HG03064 (cell line): Measurements from ENCODE around the gene MCIDAS.
A peak's percentile ranks its signal among the peaks of the same experiment; 100 is the strongest.

Source experiments
- ATAC-seq: cut with Tn5 transposase; IDR thresholded peaks from one replicate; pipeline ENCODE4 v1.9.1; 2021; ENCODE audit warnings: low read depth; ENCODE audit not compliant: unreplicated experiment

MCIDAS gene

GRCh38 chr5:55222985-55223811, 3.9 kb downstream of the MCIDAS start:
- ATAC-seq = no peak

DNA sequence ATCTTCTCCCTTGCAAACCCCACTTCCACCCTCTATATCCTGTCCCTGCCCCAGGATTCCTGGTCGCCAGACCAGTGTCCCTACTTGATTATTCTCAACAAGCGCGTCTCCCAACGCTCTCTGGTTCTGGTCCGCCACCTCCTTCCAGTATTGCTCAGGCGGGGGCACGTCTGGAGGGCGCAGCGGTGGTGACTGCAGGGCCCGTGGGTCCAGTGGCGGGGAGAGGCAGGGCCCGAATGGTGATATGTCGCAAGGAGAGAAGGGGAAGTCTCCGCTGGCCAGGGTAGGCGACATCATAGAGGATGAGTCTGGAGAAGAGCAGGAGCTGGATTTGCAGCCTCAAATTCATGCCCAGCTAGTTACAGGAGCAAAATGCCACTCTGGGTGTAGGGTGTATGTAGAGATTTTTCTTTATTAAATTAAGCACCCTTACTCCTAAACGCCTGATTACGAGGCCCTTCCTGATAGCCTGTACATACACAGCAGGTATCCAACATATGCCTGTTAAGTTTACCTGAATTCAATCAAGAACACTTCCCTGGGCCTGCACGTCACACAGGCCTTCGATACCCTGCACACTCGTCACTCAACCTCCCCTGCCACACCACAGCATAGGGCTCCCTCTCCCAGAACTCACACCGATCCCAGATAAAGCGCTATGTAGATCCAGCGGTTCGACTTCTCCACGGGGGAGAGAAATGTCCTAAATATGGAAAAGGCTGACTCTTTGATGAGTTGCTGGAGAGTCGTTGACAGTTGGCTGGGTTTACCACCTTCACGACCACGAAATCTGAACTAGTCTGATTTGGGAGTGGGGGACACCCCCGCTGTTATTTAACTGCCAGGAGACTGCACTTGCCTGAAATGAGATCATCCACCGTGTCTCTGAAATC, 4.8 kb downstream of the MCIDAS start:
- ATAC-seq = no peak

GRCh38 chr5:55220433-55221185, 6.5 kb downstream of the MCIDAS start:
- no peak for ATAC-seq

- no peak for ATAC-seq
Measured at GRCh38 chr5:55219770-55220169, 7.3 kb downstream of the MCIDAS start.

DNA sequence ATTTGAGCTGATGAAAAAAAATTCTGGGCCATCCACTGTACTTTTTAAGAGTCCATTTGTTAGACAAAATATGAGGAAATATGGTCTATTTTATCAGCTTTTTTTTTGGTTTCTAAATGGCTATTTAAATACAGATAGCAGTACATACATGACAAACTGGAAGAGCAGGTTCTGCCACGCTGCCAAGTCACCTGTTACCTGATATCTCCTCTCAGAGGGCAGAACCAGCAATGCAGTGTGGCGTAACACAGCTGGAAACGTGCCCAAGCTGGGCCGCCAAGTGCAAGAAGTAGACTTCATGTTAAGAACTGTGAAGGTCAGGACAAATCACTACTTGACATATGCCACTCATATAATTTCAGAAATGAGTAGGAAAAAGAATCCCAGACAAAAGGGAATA, 8.1 kb downstream of the MCIDAS start:
- no peak for ATAC-seq

- no peak for ATAC-seq
Measured at GRCh38 chr5:55211184-55211874, 15.8 kb downstream of the MCIDAS start.

DNA sequence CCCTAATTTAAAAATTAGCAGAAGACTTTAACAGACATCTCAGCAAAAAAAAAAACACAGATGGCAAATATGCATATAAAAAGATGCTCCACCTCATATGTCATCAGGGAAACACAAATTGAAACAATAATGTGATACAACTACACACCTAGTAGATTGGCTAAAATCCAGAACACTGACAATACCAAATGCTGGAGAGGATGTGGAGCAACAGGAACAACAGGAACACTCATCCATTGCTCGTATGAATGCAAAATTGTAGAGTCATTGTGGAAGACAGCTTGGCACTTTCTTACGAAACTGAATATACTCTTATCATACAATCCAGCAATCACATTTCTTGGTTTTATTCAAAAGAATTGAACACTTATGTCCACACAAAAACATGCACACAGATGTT, 22.1 kb downstream of the MCIDAS start:
- ATAC-seq = no peak

DNA sequence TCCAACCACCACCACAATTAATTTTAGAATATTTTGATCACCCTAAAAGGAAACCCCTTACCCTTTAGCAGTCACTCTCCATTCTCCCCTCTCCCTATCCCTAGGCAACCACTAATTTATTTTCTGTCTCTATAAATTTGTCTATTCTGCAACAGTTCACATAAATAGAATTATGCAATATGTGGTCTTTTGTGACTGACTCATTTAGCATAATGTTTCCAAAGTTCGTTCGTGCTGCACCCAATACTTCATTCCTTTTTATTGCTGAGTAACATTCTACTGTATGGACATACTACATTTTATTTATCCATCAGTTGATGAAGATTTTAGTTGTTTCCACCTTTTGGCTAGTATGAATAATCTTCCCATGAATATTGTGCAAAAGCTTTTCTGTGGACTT, 36.0 kb downstream of the MCIDAS start:
- ATAC-seq = no peak

- ATAC-seq = no peak
Measured at GRCh38 chr5:55188656-55189540, 38.2 kb downstream of the MCIDAS start.

DNA sequence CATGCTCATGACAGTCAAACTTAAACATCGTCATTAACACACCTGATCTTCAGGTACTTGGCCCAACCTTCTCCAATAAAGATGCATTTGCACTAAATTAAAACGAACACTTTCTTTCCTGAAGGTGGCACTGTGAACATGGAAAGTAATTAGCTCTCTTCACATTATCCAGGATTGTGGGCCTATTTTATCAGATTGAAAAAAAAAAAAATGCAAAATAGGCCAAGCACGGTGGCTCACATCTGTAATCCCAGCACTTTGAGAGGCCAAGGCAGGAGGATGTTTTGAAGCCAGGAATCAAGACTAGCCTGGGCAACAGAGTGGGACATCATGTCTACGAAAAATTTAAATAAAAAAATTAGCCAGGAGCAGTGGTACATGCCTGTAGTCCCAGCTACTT, 39.7 kb downstream of the MCIDAS start:
- ATAC-seq = no peak

DNA sequence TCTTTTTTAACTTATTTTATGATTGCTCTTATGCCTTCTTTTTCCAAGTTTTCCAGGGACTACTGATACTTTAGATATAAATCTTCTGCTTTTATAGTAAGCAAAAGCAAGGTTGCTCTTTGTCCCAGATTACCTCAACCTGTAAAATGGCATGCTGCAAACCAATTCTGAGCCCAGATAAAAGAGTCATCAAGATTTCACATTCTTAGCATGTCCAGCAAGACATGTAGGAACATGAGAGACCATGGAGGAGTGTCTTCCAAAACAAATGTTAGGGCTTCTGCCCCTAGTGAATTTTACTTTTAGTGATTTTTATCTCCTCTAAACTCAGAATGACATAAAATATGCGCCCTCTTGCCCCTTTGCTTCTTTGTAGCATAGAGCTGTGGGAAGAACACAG, 47.1 kb downstream of the MCIDAS start:
- no peak for ATAC-seq

DNA sequence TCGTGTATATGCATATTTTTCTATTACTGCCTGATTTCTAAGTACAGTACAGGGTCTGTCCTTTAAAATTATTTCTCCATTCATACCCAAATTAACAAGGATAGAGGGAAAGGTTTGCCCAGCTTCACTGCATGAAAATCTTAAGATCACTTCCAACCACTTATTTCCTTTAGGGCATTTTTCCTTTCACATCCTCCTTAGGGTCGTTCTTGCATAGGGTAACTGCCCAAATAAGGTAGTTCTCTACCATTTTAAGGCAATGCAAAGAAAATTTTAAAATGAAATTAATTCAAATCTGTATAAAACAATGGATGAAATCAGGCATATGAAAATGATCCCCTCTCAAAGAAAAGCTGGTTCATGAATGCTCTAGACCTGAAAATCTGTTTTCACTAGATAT, 50.0 kb downstream of the MCIDAS start:
- no peak for ATAC-seq

DNA sequence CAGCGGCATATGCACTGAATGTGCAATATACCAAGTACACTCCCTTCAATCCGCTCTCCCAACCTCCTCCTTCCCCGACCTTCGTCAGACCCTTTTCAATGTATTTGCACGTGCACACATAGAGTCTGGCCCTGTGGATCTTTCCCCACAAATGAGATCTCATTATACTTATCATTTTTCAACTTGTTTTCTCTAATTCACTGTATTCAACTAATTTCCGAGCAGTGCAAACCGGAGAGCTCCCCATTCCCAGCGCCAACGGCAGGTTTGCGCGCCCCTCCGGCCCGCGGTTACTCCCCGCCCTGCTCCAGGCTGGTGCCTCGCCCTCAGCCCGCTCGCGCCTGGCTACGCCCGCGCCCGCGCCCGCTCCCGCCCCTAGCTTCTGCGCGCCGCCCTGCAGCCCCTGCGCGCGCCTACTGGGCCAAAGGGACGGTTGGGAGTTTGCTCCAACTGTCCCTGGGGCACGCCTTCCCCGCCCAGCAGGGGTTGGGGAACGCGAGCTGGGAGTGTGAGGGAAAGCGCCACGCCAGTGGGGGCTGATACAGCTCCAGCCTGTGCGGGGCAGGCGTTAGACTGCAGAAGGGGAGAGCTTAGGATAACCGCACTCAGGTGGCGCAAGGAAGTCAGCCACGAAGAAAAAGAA, 50.8 kb downstream of the MCIDAS start:
- ATAC-seq = no peak

GRCh38 chr5:55175781-55176175, 51.3 kb downstream of the MCIDAS start:
- no peak for ATAC-seq

- ATAC-seq = no peak
Measured at GRCh38 chr5:55173687-55174230, 53.4 kb downstream of the MCIDAS start.

- ATAC-seq = peak; percentile 90
Measured at GRCh38 chr5:55172937-55173686, 54.0 kb downstream of the MCIDAS start, which contains the start of gene CDC20B. CDC20B (minus strand) TSS chr5:55173177; CDS start chr5:55173000, 177 bp downstream.

DNA sequence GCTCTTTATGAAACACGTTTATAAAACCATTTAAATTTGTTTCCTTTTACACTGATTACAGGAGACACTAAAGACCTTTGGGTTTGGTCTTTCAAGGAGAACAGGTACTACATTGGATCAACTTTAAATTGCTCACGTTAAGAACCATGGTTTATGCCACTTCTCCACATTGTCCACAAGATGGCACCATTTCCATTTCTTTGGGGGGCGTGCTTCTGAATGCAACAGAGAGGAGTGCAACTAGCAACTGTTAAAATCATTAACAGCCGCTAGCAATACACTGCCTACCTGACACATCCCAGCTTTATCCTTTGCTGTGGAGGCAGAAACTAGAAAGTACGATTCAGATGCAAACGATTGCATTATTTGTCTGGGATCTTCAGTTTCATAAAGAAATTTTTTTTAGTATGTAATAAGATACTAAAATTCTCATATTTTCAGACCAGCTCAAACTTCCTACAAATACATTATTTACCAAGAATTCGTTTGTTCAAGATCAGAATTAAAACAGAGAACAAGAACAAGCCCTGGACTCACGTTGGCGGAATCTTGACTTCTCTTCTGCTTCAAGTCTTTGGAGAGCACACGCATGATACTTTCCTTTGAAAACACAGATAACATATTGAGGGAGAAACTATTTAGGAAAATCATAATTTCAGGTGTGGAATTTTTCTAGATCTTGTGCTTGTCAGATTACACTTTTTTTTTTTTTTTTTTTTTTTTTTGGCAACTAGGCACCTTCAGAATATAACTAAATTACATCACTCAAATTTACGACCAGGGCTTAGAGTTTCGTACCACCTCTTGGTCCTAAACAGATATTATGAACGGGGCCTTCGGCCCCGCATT, 54.8 kb downstream of the MCIDAS start:
- ATAC-seq = peak; percentile 58
